WTC11 (cell line): ENCODE results near the gene B4GALNT2. TPM values are rescaled to one million over a fixed set of nuclear protein-coding genes. Genes with fewer than 3 reads are reported as not detected.

ENCODE experiments used
- ATAC-seq: fragments of 200-7000 bp; cut with Tn5 transposase; 2 replicates; pipeline ENCODE4 v1.10.0; 2021; ENCODE audit warnings: mild to moderate bottlenecking, moderate library complexity
- CTCF ChIA-PET: fragments of 300-600 bp; sonication (Branson Sonifier 250); formaldehyde crosslinking; loops from one replicate; lab custom pipeline; 2021; ENCODE audit warnings: antibody characterized with exemption; lab: Charles Lee
- POLR2A ChIA-PET: fragments of 350-600 bp; sonication (Branson Sonifier 250); formaldehyde crosslinking; loops from one replicate; lab custom pipeline; 2021; ENCODE audit warnings: antibody characterized with exemption; lab: Charles Lee
- DNase-seq: peaks from one replicate; pipeline ENCODE4 v3.0.0; 2021; ENCODE audit warnings: low spot score
- H3K27ac Mint-ChIP-seq: 2 replicates; pipeline ENCODE4 v1.8.0; 2021; ENCODE audit warnings: mixed read lengths
- H3K27me3 Mint-ChIP-seq: 2 replicates; pipeline ENCODE4 v1.8.0; 2021; ENCODE audit warnings: low read depth, mild to moderate bottlenecking, moderate library complexity, mixed read lengths
- H3K36me3 Mint-ChIP-seq: 2 replicates; pipeline ENCODE4 v1.8.0; 2021; ENCODE audit warnings: mixed read lengths
- H3K4me1 Mint-ChIP-seq: 2 replicates; pipeline ENCODE4 v1.8.0; 2022; ENCODE audit warnings: mixed read lengths
- H3K4me3 Mint-ChIP-seq: 2 replicates; pipeline ENCODE4 v1.8.0; 2021; ENCODE audit warnings: mild to moderate bottlenecking, moderate library complexity, mixed read lengths
- H3K9me3 Mint-ChIP-seq: 2 replicates; pipeline ENCODE4 v1.8.0; 2021; ENCODE audit warnings: mixed read lengths
- ELF4 ChIP-seq: sonication (generic); formaldehyde crosslinking; IDR thresholded peaks from 2 replicates; pipeline ENCODE4 v1.8.1; 2022; ENCODE audit warnings: low read depth, mild to moderate bottlenecking, moderate library complexity, missing genetic modification reagents
- NR2C2 ChIP-seq: sonication (generic); formaldehyde crosslinking; IDR thresholded peaks from 2 replicates; pipeline ENCODE4 v1.8.0; 2022; ENCODE audit warnings: mild to moderate bottlenecking, missing genetic modification reagents
- TEAD1 ChIP-seq: sonication (generic); formaldehyde crosslinking; IDR thresholded peaks from 2 replicates; pipeline ENCODE4 v1.8.0; 2022; ENCODE audit warnings: mild to moderate bottlenecking, missing genetic modification reagents
- total RNA-seq: library from RNA; stranded (reverse); gene quantifications from 3 replicates; pipeline ENCODE4 v1.2.3, GENCODE V29; 2021
- TF ChIP-seq, protein P1 (sequence below): fragments of 250-450 bp; sonication (Bioruptor Pico); conservative IDR thresholded peaks from 2 replicates; pipeline ENCODE4 v1.9.0; 2021; ENCODE audit warnings: mild to moderate bottlenecking
- TF ChIP-seq, protein P2 (sequence below): sonication (generic); formaldehyde crosslinking; IDR thresholded peaks from 2 replicates; pipeline ENCODE4 v1.8.1; 2022; ENCODE audit warnings: mild to moderate bottlenecking, moderate library complexity, missing genetic modification reagents
- TF ChIP-seq, protein P3 (sequence below): sonication (generic); formaldehyde crosslinking; IDR thresholded peaks from 2 replicates; pipeline ENCODE4 v1.8.1; 2023; ENCODE audit warnings: mild to moderate bottlenecking, missing genetic modification reagents, borderline replicate concordance
- TF ChIP-seq, protein P4 (sequence below): sonication (generic); formaldehyde crosslinking; IDR thresholded peaks from 2 replicates; pipeline ENCODE4 v1.8.0; 2022; ENCODE audit warnings: mild to moderate bottlenecking, missing genetic modification reagents
- TF ChIP-seq, protein P5 (sequence below): sonication (generic); formaldehyde crosslinking; conservative IDR thresholded peaks from 2 replicates; pipeline ENCODE4 v1.8.1; 2023; ENCODE audit warnings: mild to moderate bottlenecking, low read depth, missing genetic modification reagents, moderate library complexity
- TF ChIP-seq, protein P6 (sequence below): fragments of 250-450 bp; sonication (Bioruptor Pico); IDR thresholded peaks from 2 replicates; pipeline ENCODE4 v1.8.0; 2021; ENCODE audit warnings: mild to moderate bottlenecking

Gene B4GALNT2
- total RNA-seq, 1 experiment from 2014 or later, result 0.04 TPM

DNA sequence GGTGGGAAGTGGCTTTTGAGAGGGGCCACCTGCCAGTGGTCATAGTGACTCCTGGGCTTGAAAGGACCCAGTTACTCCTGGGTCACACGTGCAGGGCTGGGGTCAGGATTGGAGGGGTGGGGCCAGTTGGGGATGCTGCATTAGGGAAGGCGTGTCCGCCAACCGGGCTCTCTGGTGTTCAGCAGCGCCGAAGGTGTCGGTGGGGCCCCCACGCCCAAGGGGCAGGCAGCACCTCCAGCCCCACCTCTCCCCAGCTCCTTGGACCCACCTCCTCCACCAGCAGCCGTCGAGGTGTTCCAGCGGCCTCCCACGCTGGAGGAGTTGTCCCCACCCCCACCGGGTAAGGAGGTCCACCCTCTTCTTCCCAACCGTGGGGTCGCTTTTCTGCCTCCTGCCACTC lies 87.4 kb downstream of the B4GALNT2 start (continued):
- TF ChIP-seq, protein P1, sequence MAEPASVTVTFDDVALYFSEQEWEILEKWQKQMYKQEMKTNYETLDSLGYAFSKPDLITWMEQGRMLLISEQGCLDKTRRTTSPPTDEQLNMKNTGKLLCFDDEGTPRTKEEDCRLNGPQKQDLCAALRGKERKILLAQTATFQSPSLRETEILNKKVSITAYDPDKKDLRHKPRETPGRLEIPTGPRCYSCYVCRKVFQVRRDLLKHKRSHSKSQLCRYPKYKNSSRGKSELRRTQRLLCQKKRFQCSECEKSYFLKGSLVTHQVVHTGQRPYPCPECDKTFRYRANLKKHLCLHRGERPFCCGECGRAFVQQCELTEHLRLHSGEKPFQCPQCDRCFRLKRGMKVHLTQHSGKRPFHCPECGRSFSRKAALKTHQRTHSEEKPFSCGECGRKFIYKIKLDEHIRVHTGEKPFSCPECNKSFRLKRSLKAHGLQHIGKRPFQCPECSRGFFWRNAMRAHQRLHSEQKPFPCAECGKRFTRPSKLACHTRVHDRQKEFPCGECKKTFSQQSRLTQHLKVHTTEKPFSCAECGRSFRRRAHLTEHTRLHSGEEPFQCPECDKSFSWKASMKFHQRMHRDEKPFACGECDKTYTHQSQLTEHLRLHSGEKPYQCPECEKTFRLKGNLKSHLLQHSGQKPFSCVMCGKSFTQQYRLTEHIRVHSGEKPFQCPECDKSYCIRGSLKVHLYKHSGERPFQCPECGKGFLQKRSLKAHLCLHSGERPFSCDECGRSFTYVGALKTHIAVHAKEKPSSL (CRISPR knock-in tag), result no peak

DNA sequence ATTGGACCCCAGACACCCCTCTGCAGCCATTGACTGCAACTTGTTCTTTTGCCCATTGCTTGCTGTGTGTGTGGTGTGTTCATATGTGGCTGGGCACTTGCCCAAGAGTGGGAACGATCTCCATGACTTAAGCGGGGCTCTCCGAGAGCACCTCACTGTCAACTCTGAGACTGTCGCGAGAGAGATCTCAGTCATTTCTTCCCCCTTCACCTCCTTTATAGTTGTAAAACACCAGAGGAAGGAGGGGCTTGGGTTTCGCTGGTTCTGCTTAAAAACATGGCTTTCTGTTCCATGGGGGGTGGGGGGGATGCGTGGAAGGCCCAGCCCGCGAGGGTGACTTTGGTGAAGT lies 90.6 kb downstream of the B4GALNT2 start:
- TF ChIP-seq, protein P2, sequence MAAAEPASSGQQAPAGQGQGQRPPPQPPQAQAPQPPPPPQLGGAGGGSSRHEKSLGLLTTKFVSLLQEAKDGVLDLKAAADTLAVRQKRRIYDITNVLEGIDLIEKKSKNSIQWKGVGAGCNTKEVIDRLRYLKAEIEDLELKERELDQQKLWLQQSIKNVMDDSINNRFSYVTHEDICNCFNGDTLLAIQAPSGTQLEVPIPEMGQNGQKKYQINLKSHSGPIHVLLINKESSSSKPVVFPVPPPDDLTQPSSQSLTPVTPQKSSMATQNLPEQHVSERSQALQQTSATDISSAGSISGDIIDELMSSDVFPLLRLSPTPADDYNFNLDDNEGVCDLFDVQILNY (CRISPR knock-in tag), result no peak
- TF ChIP-seq TEAD1 (CRISPR knock-in tag), result no peak
- TF ChIP-seq, protein P3, sequence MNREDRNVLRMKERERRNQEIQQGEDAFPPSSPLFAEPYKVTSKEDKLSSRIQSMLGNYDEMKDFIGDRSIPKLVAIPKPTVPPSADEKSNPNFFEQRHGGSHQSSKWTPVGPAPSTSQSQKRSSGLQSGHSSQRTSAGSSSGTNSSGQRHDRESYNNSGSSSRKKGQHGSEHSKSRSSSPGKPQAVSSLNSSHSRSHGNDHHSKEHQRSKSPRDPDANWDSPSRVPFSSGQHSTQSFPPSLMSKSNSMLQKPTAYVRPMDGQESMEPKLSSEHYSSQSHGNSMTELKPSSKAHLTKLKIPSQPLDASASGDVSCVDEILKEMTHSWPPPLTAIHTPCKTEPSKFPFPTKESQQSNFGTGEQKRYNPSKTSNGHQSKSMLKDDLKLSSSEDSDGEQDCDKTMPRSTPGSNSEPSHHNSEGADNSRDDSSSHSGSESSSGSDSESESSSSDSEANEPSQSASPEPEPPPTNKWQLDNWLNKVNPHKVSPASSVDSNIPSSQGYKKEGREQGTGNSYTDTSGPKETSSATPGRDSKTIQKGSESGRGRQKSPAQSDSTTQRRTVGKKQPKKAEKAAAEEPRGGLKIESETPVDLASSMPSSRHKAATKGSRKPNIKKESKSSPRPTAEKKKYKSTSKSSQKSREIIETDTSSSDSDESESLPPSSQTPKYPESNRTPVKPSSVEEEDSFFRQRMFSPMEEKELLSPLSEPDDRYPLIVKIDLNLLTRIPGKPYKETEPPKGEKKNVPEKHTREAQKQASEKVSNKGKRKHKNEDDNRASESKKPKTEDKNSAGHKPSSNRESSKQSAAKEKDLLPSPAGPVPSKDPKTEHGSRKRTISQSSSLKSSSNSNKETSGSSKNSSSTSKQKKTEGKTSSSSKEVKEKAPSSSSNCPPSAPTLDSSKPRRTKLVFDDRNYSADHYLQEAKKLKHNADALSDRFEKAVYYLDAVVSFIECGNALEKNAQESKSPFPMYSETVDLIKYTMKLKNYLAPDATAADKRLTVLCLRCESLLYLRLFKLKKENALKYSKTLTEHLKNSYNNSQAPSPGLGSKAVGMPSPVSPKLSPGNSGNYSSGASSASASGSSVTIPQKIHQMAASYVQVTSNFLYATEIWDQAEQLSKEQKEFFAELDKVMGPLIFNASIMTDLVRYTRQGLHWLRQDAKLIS (CRISPR knock-in tag), result no peak
- no peak for TF ChIP-seq ELF4 (CRISPR knock-in tag)
- TF ChIP-seq, protein P4, sequence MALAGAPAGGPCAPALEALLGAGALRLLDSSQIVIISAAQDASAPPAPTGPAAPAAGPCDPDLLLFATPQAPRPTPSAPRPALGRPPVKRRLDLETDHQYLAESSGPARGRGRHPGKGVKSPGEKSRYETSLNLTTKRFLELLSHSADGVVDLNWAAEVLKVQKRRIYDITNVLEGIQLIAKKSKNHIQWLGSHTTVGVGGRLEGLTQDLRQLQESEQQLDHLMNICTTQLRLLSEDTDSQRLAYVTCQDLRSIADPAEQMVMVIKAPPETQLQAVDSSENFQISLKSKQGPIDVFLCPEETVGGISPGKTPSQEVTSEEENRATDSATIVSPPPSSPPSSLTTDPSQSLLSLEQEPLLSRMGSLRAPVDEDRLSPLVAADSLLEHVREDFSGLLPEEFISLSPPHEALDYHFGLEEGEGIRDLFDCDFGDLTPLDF, result no peak
- no peak for TF ChIP-seq NR2C2 (CRISPR knock-in tag)
- TF ChIP-seq, protein P5, sequence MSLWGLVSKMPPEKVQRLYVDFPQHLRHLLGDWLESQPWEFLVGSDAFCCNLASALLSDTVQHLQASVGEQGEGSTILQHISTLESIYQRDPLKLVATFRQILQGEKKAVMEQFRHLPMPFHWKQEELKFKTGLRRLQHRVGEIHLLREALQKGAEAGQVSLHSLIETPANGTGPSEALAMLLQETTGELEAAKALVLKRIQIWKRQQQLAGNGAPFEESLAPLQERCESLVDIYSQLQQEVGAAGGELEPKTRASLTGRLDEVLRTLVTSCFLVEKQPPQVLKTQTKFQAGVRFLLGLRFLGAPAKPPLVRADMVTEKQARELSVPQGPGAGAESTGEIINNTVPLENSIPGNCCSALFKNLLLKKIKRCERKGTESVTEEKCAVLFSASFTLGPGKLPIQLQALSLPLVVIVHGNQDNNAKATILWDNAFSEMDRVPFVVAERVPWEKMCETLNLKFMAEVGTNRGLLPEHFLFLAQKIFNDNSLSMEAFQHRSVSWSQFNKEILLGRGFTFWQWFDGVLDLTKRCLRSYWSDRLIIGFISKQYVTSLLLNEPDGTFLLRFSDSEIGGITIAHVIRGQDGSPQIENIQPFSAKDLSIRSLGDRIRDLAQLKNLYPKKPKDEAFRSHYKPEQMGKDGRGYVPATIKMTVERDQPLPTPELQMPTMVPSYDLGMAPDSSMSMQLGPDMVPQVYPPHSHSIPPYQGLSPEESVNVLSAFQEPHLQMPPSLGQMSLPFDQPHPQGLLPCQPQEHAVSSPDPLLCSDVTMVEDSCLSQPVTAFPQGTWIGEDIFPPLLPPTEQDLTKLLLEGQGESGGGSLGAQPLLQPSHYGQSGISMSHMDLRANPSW (CRISPR knock-in tag), result no peak
- TF ChIP-seq, protein P6, sequence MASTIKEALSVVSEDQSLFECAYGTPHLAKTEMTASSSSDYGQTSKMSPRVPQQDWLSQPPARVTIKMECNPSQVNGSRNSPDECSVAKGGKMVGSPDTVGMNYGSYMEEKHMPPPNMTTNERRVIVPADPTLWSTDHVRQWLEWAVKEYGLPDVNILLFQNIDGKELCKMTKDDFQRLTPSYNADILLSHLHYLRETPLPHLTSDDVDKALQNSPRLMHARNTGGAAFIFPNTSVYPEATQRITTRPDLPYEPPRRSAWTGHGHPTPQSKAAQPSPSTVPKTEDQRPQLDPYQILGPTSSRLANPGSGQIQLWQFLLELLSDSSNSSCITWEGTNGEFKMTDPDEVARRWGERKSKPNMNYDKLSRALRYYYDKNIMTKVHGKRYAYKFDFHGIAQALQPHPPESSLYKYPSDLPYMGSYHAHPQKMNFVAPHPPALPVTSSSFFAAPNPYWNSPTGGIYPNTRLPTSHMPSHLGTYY (CRISPR knock-in tag), result no peak
- ChIA-PET POLR2A (no interaction called here), CTCF (interaction anchor here (1.0 to 1.9 kb wide), 5 partner anchors 11 to 339 kb away, joined by 3 to 10 read pairs (median 5); no protein-coding TSS in a partner anchor)
- ATAC-seq, result no peak
- no peak overlapping the region for H3K27ac Mint-ChIP-seq
- H3K27me3 Mint-ChIP-seq, result peaks cover 71% of the 10 kb centered on the region
- H3K36me3 Mint-ChIP-seq, result no peaks in the 10 kb centered on the region
- H3K4me3 Mint-ChIP-seq, result peak overlapping the region; percentile 76
- no peak for DNase-seq
- H3K9me3 Mint-ChIP-seq, result no peaks in the 10 kb centered on the region
- H3K4me1 Mint-ChIP-seq, result peaks cover 31% of the 10 kb centered on the region
